ENCODE results near the gene SGPL1.
A peak's percentile ranks its signal among the peaks of the same experiment; 100 is the strongest.
"Not testable (repeated sequence)": the region's sequence is repeated elsewhere in the genome, so short reads cannot be mapped to it uniquely, and the experiment has no call there.

SGPL1 gene

GRCh38 chr10:70913191-70913892 is 97.6 kb downstream of the SGPL1 start:
- no peak overlapping the region for H3K4me3 ChIP-seq (ENCODE audit: low read length)
- H3K36me3 ChIP-seq (ENCODE audit: control insufficient read depth, insufficient read depth, low read length) = no peaks in the 10 kb centered on the region
- H3K27ac ChIP-seq (ENCODE audit: low read depth, low read length) = no peak overlapping the region
- no peaks in the 10 kb centered on the region for H3K4me1 ChIP-seq (ENCODE audit: control insufficient read depth, insufficient read depth, low read length)
- H3K9ac ChIP-seq (ENCODE audit: low read length) = no peak overlapping the region
- peaks cover 3% of the 10 kb centered on the region for H3K27me3 ChIP-seq (ENCODE audit: control insufficient read depth, insufficient read depth, low read length)

DNA sequence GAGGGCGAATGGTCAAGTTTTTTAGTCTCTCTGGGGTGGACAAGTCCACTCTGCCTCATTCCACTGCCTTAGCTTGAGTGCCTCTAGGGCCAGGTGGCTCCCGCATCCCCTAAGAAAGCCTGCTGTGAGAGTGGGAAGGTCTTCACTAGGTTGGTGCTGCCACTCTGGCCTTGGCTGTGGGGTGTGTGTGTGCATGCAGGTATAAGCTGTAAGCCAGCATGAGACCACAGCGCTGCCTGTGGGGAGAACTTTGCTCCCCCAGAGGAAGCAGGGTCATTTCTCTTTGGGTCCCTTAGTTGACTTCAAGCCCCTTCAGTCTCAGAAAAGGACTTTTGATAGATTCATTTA is 98.1 kb downstream of the SGPL1 start:
- H3K36me3 ChIP-seq (ENCODE audit: control insufficient read depth, insufficient read depth, low read length) = no peaks in the 10 kb centered on the region

GRCh38 chr10:70914316-70914864 is 98.6 kb downstream of the SGPL1 start:
- Histone ChIP-seq H3K4me3 (ENCODE audit: low read length) (no peak overlapping the region), H3K27ac (ENCODE audit: low read depth, low read length) (no peak overlapping the region)

More for the DNA sequence above, 98.1 kb downstream of the SGPL1 start:
- Histone ChIP-seq H3K27ac (ENCODE audit: low read depth, low read length) (no peak overlapping the region), H3K27me3 (ENCODE audit: control insufficient read depth, insufficient read depth, low read length) (peaks cover 4% of the 10 kb centered on the region), H3K9ac (ENCODE audit: low read length) (no peak overlapping the region), H3K4me3 (ENCODE audit: low read length) (no peak overlapping the region), H3K4me1 (ENCODE audit: control insufficient read depth, insufficient read depth, low read length) (no peaks in the 10 kb centered on the region)

DNA sequence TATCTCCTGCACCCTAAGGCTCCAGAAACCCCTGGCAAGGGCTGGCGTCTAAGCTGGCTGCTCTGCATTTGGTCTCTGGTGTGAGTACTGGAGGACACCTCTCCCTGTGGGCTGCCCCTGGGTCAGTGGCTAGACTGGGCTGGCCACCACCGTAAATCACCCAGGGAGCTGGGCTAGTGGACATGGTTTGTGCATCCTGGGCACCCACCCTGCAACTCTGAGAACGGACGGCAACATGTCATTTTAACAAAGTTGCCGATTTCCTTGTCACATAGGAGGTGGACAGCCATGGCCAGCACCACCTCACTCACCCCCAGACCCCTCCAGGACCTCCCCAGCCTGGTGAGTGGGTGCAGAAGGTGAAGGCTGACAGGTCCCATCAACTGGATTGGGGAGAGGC is 99.5 kb downstream of the SGPL1 start:
- peaks cover 6% of the 10 kb centered on the region for H3K27me3 ChIP-seq (ENCODE audit: control insufficient read depth, insufficient read depth, low read length)
- no peak overlapping the region for H3K9ac ChIP-seq (ENCODE audit: low read length)
- no peak overlapping the region for H3K27ac ChIP-seq (ENCODE audit: low read depth, low read length)
- no peaks in the 10 kb centered on the region for H3K36me3 ChIP-seq (ENCODE audit: control insufficient read depth, insufficient read depth, low read length)
- no peak overlapping the region for H3K4me3 ChIP-seq (ENCODE audit: low read length)
- H3K4me1 ChIP-seq (ENCODE audit: control insufficient read depth, insufficient read depth, low read length) = no peaks in the 10 kb centered on the region

More at GRCh38 chr10:70914316-70914864, 98.6 kb downstream of the SGPL1 start:
- Histone ChIP-seq H3K36me3 (ENCODE audit: control insufficient read depth, insufficient read depth, low read length) (no peaks in the 10 kb centered on the region), H3K9ac (ENCODE audit: low read length) (peak overlapping the region; percentile 2), H3K4me1 (ENCODE audit: control insufficient read depth, insufficient read depth, low read length) (no peaks in the 10 kb centered on the region), H3K27me3 (ENCODE audit: control insufficient read depth, insufficient read depth, low read length) (peaks cover 6% of the 10 kb centered on the region)

GRCh38 chr10:70915806-70916205 is 100.1 kb downstream of the SGPL1 start:
- no peak overlapping the region for H3K27ac ChIP-seq (ENCODE audit: low read depth, low read length)
- no peak overlapping the region for H3K9ac ChIP-seq (ENCODE audit: low read length)
- no peaks in the 10 kb centered on the region for H3K36me3 ChIP-seq (ENCODE audit: control insufficient read depth, insufficient read depth, low read length)
- no peak overlapping the region for H3K4me3 ChIP-seq (ENCODE audit: low read length)
- no peaks in the 10 kb centered on the region for H3K4me1 ChIP-seq (ENCODE audit: control insufficient read depth, insufficient read depth, low read length)
- H3K27me3 ChIP-seq (ENCODE audit: control insufficient read depth, insufficient read depth, low read length) = peaks cover 6% of the 10 kb centered on the region

- Histone ChIP-seq H3K36me3 (ENCODE audit: control insufficient read depth, insufficient read depth, low read length) (no peaks in the 10 kb centered on the region), H3K4me1 (ENCODE audit: control insufficient read depth, insufficient read depth, low read length) (no peaks in the 10 kb centered on the region), H3K27me3 (ENCODE audit: control insufficient read depth, insufficient read depth, low read length) (peaks cover 6% of the 10 kb centered on the region), H3K9ac (ENCODE audit: low read length) (no peak overlapping the region), H3K27ac (ENCODE audit: low read depth, low read length) (no peak overlapping the region), H3K4me3 (ENCODE audit: low read length) (no peak overlapping the region)
Measured at GRCh38 chr10:70916241-70916640, 100.5 kb downstream of the SGPL1 start.

DNA sequence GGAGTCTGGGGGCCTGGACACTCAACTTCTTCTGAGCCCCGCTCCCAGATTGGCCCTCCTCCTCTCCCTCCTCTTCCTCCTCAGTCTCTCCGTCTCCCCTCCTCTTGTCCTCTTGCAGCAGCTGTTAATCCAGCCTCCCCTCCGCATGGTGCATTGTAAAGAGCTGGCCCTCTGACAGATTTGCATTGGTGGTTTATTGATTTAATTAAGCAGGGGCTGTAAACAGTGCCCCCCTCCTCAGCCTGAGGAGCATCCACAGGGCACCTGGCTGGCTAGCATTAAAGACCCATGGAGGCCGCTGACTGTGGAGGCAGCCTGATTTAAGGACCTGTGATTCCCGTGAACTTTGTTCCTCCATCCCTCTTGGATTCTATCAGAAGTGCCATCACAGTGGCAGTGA is 101.5 kb downstream of the SGPL1 start:
- peaks cover 6% of the 10 kb centered on the region for H3K27me3 ChIP-seq (ENCODE audit: control insufficient read depth, insufficient read depth, low read length)
- H3K4me1 ChIP-seq (ENCODE audit: control insufficient read depth, insufficient read depth, low read length) = no peaks in the 10 kb centered on the region
- no peaks in the 10 kb centered on the region for H3K36me3 ChIP-seq (ENCODE audit: control insufficient read depth, insufficient read depth, low read length)
- no peak overlapping the region for H3K9ac ChIP-seq (ENCODE audit: low read length)
- no peak overlapping the region for H3K27ac ChIP-seq (ENCODE audit: low read depth, low read length)
- H3K4me3 ChIP-seq (ENCODE audit: low read length) = no peak overlapping the region

DNA sequence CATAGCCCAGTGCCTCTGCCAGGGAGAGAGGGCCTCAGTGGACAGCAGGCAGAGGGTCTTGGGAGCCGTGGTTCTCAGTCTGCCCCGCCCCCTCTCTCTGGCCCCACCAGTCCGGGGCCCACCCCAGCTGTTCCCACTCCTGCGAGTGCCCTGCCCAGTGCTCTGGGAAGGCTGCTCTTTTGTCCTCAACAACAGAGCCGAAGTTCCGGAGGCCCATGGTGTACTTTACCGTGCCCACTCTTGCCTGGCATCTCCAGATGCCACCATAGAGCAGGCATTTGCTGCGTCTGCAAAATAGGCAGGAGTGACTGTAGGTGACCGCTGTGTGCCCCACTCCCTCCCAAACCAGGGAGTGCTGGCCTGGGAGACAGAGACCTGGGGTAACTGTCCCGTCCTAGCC is 101.9 kb downstream of the SGPL1 start:
- no peaks in the 10 kb centered on the region for H3K36me3 ChIP-seq (ENCODE audit: control insufficient read depth, insufficient read depth, low read length)
- H3K4me1 ChIP-seq (ENCODE audit: control insufficient read depth, insufficient read depth, low read length) = no peaks in the 10 kb centered on the region
- H3K9ac ChIP-seq (ENCODE audit: low read length) = no peak overlapping the region

DNA sequence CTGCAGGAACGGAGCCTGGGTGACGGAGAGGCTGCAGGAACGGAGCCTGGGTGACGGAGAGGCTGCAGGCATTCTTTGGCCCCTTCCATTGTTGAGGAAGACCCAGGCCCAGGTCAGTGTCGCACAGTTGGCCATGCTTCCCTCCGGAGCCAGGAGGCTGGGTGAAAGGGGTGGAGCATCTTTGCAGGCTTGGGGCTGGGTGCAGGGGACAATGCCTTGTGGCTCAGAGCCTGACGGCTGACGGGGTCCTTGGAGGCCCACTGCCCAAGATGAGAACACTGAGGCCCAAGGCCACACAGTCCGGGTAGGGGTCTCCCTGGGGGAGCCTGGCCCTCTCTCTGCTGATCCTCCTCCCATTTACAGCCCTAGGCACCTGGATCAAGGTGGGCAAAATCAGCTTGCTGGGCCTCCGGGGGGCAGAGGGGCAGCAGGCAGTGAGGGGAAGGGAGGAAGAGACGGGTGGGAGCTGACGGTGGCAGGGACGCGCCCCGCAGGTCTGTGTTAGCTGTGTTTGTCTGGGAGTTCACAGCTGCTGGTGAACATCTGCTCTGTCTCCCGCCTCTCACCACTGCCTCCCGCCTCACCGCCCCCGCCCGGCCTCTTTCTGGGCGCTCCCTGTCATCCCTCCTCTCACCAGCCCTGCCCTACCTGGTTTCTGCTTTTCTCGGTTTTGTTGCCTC is 103.2 kb downstream of the SGPL1 start:
- Histone ChIP-seq H3K36me3 (ENCODE audit: control insufficient read depth, insufficient read depth, low read length) (no peaks in the 10 kb centered on the region), H3K9ac (ENCODE audit: low read length) (no peak overlapping the region), H3K27me3 (ENCODE audit: control insufficient read depth, insufficient read depth, low read length) (peaks cover 6% of the 10 kb centered on the region), H3K4me3 (ENCODE audit: low read length) (no peak overlapping the region), H3K27ac (ENCODE audit: low read depth, low read length) (no peak overlapping the region), H3K4me1 (ENCODE audit: control insufficient read depth, insufficient read depth, low read length) (no peaks in the 10 kb centered on the region)

More for the DNA sequence above, 101.9 kb downstream of the SGPL1 start:
- no peak overlapping the region for H3K27ac ChIP-seq (ENCODE audit: low read depth, low read length)
- H3K27me3 ChIP-seq (ENCODE audit: control insufficient read depth, insufficient read depth, low read length) = peaks cover 6% of the 10 kb centered on the region
- no peak overlapping the region for H3K4me3 ChIP-seq (ENCODE audit: low read length)

DNA sequence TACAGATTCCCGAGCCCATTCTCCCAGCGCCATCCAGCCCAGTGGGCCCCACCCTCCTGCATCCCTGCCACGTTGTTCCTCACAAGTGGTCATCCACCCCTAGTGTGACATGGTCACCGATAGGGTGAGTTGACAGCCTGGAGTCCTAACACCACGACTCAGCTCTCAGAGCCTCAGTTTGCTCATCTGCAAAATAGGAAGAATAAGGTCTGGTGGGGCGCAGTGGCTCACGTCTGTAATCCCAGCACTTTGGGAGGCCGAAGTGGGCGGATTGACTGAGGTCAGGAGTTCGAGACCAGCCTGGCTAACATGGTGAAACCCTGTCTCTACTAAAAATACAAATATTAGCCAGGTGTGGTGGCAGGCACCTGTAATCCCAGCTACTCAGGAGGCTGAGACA is 104.2 kb downstream of the SGPL1 start:
- H3K36me3 ChIP-seq (ENCODE audit: control insufficient read depth, insufficient read depth, low read length); H3K27ac ChIP-seq (ENCODE audit: low read depth, low read length); H3K4me1 ChIP-seq (ENCODE audit: control insufficient read depth, insufficient read depth, low read length); H3K4me3 ChIP-seq (ENCODE audit: low read length); H3K9ac ChIP-seq (ENCODE audit: low read length); H3K27me3 ChIP-seq (ENCODE audit: control insufficient read depth, insufficient read depth, low read length): not testable (repeated sequence)

GRCh38 chr10:70920519-70920918 is 104.8 kb downstream of the SGPL1 start:
- H3K27ac ChIP-seq (ENCODE audit: low read depth, low read length) = no peak overlapping the region
- H3K36me3 ChIP-seq (ENCODE audit: control insufficient read depth, insufficient read depth, low read length) = no peaks in the 10 kb centered on the region
- no peak overlapping the region for H3K9ac ChIP-seq (ENCODE audit: low read length)
- H3K4me1 ChIP-seq (ENCODE audit: control insufficient read depth, insufficient read depth, low read length) = no peaks in the 10 kb centered on the region
- H3K27me3 ChIP-seq (ENCODE audit: control insufficient read depth, insufficient read depth, low read length) = peaks cover 6% of the 10 kb centered on the region
- no peak overlapping the region for H3K4me3 ChIP-seq (ENCODE audit: low read length)

- Histone ChIP-seq H3K27ac (ENCODE audit: low read depth, low read length) (no peak overlapping the region), H3K36me3 (ENCODE audit: control insufficient read depth, insufficient read depth, low read length) (no peaks in the 10 kb centered on the region), H3K9ac (ENCODE audit: low read length) (no peak overlapping the region), H3K4me1 (ENCODE audit: control insufficient read depth, insufficient read depth, low read length) (no peaks in the 10 kb centered on the region), H3K4me3 (ENCODE audit: low read length) (no peak overlapping the region), H3K27me3 (ENCODE audit: control insufficient read depth, insufficient read depth, low read length) (peaks cover 6% of the 10 kb centered on the region)
Measured at GRCh38 chr10:70921285-70921684, 105.5 kb downstream of the SGPL1 start.

DNA sequence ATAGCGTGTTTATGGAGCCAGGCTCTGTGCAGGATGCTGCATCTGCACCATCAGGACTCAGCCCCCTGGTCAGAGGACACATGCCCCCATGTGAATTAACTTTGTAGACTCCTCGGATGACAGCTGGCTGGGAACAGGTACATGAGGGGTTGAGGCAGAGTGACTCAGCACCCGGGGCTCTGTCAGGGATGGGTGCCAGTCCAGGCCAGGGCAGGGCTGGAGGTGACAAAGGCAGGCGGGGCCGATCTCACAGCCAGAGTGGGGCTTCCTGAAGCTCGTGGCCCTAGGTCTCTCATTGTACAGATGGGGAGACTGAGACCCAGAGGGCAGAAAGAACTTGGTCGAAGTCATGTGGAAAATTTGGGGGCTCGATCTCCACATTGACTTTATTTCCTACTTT is 107.9 kb downstream of the SGPL1 start:
- Histone ChIP-seq H3K36me3 (ENCODE audit: control insufficient read depth, insufficient read depth, low read length) (no peaks in the 10 kb centered on the region), H3K27me3 (ENCODE audit: control insufficient read depth, insufficient read depth, low read length) (peaks cover 3% of the 10 kb centered on the region), H3K4me1 (ENCODE audit: control insufficient read depth, insufficient read depth, low read length) (no peaks in the 10 kb centered on the region), H3K9ac (ENCODE audit: low read length) (no peak overlapping the region), H3K4me3 (ENCODE audit: low read length) (no peak overlapping the region), H3K27ac (ENCODE audit: low read depth, low read length) (no peak overlapping the region)

Data from rectal smooth muscle tissue (tissue), 1 donor.